ENCODE data around the gene SYT7. TPM values are rescaled to one million over a fixed set of nuclear protein-coding genes. Genes with fewer than 3 reads are reported as not detected.
A peak's percentile ranks its signal among the peaks of the same experiment; 100 is the strongest.

SYT7 gene
- total and polyA plus RNA-seq, 10 of the 15 experiments (the other 5 are each of a cell fraction or from before 2014, with no cell fraction given) = not detected

DNA sequence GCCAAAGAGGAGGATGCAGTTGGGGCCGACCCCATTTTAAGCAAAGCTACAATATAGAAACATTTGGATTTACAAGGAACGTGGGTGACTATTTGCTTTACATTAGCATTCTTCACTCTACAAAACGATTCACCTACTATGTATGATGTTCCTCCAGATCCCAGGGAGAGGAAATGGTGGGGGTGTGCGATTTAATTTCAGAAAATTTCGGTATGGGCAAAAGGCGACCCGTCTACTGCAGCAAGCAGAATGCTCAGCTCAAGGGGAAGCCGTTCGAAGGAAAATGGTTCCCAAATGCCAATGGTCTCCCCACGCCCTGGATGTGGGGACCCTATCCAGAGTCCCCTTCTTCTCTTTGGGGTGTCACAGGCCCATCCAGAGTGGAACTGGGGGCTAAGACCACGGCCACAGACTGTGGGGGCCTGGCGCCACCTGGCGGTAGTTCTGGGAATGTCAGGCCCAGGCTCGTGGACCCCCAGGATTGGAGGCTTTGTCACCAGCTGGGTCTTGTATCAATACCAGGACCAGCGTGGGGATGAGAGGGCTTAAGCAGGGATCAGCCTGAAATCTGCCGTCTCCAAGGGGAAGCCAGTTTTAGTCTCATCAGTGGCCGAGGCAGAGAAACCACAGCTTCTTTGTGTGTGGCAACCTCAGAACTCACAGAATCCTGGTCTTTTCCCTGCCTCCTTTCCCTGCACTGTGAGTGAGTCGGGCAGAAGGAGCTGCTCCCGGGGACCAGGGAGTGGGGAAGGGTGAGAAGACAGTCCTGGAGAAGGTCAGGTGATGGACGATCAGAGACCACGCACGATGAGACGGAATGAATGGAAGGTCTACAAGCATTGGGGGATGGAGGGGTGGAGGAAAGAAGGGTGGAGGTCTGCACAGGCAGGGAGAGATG lies 64.0 kb downstream of the SYT7 start:
- intact Hi-C loops (cut with micrococcal nuclease; ENCODE audit: unreplicated experiment) = loop anchor here (1.0 kb wide), 2 partner anchors 40 to 71 kb away; no protein-coding TSS in a partner anchor

More for the DNA sequence above, 64.0 kb downstream of the SYT7 start:
- FAIRE-seq (peak; percentile 76), DNase-seq (ENCODE audit: low read depth, low spot score) (no peak), ATAC-seq (peak; percentile 87)
- no TSS peak for BruUV-seq (replicated peaks)
- in situ Hi-C loops (cut with MboI) = no loop called here
- CTCF ChIA-PET = interaction anchor here (0.5 to 4.1 kb wide), 37 partner anchors 9 to 338 kb away, joined by 3 to 67 read pairs (median 5); partner anchors contain the start of gene LRRC10B
- SMC1A ChIA-PET (ENCODE audit: uncharacterized antibody, unreplicated experiment) = interaction anchor here (0.8 to 2.1 kb wide), 4 partner anchors 9 to 42 kb away, joined by 3 to 10 read pairs (median 7); no protein-coding TSS in a partner anchor
- H2AFZ ChIP-seq (ENCODE audit: control insufficient read depth, low read depth, low read length) = no peak overlapping the region
- no peak overlapping the region for H3K27ac ChIP-seq (ENCODE audit: control insufficient read depth, insufficient read depth)
- no peak overlapping the region for H3K4me2 ChIP-seq (ENCODE audit: control insufficient read depth, insufficient read depth)
- RAD21 ChIA-PET (ENCODE audit: unreplicated experiment) = interaction anchor here (1.1 to 4.6 kb wide), 3 partner anchors 39 to 71 kb away, joined by 3 to 26 read pairs (median 12); no protein-coding TSS in a partner anchor
- H3K4me3 ChIP-seq = no peak overlapping the region
- no peaks in the 10 kb centered on the region for H3K27me3 ChIP-seq (replicated peaks in 1 of 2; ENCODE audit: control insufficient read depth in 2 of 2, insufficient read depth in 2 of 2, low read length in 1 of 2)
- WGBS (ENCODE audit: insufficient coverage, insufficient replicate concordance, low lambda C conversion rate, missing lambda C conversion rate) = 24% methylated on average over 23 of the region's 23 CpGs
- no peak overlapping the region for H3K9ac ChIP-seq (ENCODE audit: control insufficient read depth, insufficient read depth, low read length)
- H3K79me2 ChIP-seq (ENCODE audit: control insufficient read depth, insufficient read depth, low read length) = no peaks in the 10 kb centered on the region
- POLR2A ChIA-PET = no interaction called here
- H3K9me3 ChIP-seq (replicated peaks; ENCODE audit: control insufficient read depth, insufficient read depth, low read length) = no peaks in the 10 kb centered on the region
- no peaks in the 10 kb centered on the region; the same call in 1 of the 2 replicates for H4K20me1 ChIP-seq (ENCODE audit: control insufficient read depth, insufficient read depth)
- no peaks in the 10 kb centered on the region for H3K36me3 ChIP-seq (ENCODE audit: control insufficient read depth in 2 of 2, insufficient read depth in 2 of 2, low read length in 1 of 2)
- no peaks in the 10 kb centered on the region for H3K4me1 ChIP-seq (ENCODE audit: control insufficient read depth, insufficient read depth, low read length)
- TF ChIP-seq SREBF1 (IDR thresholded peaks at IDR 0.05; ENCODE audit: low read length) = no peak
- TF ChIP-seq GATAD2B (conservative IDR thresholded peaks at IDR 0.05; ENCODE audit: low read depth) = peak; percentile 20; the same call in 1 of the 2 replicates
- no peak for TF ChIP-seq STAT3 (IDR thresholded peaks at IDR 0.05; ENCODE audit: low read depth, low read length)
- TF ChIP-seq, protein P1, sequence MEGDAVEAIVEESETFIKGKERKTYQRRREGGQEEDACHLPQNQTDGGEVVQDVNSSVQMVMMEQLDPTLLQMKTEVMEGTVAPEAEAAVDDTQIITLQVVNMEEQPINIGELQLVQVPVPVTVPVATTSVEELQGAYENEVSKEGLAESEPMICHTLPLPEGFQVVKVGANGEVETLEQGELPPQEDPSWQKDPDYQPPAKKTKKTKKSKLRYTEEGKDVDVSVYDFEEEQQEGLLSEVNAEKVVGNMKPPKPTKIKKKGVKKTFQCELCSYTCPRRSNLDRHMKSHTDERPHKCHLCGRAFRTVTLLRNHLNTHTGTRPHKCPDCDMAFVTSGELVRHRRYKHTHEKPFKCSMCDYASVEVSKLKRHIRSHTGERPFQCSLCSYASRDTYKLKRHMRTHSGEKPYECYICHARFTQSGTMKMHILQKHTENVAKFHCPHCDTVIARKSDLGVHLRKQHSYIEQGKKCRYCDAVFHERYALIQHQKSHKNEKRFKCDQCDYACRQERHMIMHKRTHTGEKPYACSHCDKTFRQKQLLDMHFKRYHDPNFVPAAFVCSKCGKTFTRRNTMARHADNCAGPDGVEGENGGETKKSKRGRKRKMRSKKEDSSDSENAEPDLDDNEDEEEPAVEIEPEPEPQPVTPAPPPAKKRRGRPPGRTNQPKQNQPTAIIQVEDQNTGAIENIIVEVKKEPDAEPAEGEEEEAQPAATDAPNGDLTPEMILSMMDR (IDR thresholded peaks at IDR 0.05 in 2 of 3, conservative IDR thresholded peaks at IDR 0.05 in 1 of 3; ENCODE audit: control insufficient read depth in 2 of 3, extremely low read depth in 1 of 3, insufficient read depth in 1 of 3, low read depth in 3 of 3, low read length in 3 of 3) = peak; percentile 88 to 99 (median 97)
- TF ChIP-seq RAD21 (IDR thresholded peaks at IDR 0.05; ENCODE audit: insufficient read depth, low read depth, low read length) = peak; percentile 79
- TF ChIP-seq SMC3 (IDR thresholded peaks at IDR 0.05; ENCODE audit: borderline replicate concordance, low read length) = peak; percentile 72

Measured in GM12878 (cell line).